Measurements from ENCODE around the gene PRR35.

Gene PRR35

DNA sequence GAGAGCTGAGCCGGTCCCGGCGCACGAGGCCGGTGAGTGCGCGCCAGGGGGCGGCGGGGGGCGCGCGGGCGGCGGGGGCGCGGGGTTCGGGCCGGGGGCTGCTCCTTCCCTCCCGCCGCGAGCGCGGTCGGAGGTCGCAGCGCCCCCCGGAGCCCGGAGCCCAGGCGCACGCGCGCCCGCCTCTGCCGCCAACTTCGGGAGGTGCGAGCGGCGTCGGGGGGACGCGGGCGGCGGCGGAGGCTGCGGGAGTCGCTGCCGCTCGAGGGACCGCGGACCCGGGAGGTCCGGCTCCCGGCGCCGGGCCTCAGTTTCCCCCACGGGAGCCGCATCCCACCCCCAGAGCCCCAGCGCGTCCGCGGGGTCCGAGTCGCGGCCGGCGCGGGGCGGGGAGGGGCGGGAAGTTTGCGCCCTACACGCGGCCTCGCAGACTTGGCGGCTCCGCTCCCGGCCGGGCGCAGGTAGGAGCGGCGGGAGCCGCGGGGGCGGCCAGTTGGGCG, at the start of gene PRR35:
Gene PRR35, plus strand, starts transcription at position 191 of the 497 bp plus-strand sequence. CDS start 2,901 bp downstream, outside the sequence.
- no peak for DNase-seq

DNA sequence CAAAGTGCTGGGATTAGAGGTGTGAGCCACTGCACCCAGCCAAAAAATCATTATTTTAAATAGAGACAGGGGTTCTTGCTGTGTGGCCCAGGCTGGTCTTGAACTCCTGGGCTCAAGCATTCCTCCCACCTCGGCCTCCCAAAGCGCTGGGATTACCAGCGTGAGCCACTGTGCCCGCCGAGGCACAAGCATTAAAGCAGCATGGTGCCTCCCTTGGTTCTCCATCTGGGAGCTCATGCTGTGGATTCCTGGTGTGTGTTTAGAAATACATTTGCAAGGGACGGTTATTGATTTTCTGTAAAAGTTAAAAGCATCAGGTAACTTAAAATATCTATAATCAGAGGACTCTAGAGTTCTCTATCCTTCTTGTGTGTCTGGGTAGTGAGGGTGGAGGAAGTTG, 47.4 kb upstream of the PRR35 start:
- DNase-seq = no peak

DNA sequence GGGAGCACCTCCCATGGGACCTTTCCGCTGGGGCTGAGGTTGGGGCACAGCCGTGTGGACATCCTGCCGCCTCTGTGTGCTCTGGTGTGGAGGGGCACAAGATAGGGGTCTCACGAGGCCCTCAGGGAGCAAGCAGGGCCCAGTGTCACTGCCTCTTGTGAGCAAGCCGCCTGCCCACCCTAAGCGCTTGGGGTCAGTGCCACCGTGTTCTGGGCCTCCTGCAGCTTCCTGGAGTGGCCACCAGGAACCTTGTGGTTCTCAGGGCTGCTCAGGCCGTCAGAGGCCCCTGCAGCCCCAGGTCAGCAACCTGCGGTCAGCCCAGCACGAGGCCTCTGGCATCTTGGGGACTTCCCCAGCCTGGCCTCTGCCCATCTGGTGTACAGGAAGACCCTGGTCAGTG, 46.2 kb upstream of the PRR35 start:
- DNase-seq = no peak

DNA sequence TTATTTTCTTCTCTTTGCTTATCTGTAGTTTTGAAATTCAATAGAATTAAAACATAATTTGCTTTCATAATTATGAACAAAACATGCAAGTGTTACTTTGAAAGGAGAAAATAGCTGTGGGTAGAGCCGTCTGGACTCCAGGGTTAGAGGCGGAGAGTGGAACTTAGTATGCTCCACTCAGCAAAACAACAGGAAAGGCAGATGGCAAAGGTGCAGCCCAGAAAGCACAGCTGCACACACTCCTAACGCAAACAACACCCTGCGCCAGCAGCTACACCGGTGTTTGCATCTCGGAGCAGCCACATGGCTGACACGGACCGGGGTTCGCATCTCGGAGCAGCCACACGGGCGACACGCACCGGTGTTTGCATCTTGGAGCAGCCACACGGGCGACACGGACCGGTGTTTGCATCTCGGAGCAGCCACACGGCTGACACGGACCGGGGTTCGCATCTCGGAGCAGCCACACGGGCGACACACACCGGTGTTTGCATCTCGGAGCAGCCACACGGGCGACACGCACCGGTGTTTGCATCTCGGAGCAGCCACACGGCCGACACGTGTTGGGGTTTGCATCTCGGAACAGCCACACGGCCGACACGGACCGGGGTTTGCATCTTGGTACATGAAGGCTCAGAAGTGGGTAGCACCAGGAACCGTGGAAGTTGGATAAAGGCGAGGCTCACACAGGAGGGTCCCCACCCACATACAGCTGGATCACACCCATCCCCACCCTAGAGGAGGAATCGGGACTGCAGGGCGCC, 44.8 kb upstream of the PRR35 start:
- DNase-seq = no peak

DNA sequence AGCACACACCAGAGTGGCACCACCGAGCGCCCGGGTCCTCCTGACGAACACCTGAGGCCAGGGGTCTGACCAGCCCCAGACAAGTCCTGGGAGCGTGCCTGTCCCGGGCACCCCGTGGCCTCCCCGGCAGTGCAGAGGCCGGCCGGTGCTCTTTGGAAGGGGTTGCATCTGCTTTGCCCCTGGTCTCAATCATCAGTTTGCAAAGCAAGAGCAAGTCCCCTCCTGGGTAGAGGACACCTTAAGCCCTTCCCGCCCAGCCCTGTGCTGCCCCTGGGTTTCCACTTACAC, 44.3 kb upstream of the PRR35 start:
- DNase-seq = no peak

DNA sequence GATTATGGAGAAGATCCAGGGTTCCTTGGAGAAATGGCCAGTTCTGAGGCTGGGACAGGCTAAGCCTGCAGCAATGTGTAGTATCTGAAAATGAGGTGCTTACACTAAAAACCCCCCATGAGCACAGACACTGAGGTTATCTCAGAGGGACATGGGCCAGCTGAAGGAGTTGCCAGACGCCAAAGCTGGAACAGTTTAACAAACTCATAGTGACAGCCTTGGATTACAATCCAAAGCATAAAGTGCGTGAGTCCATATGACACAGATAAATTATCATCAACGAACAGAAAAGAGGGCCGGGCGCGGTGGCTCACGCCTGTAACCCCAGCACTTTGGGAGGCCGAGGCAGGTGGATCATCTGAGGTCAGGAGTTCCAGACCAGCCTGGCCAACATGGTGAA, 43.9 kb upstream of the PRR35 start:
- DNase-seq = no peak

DNA sequence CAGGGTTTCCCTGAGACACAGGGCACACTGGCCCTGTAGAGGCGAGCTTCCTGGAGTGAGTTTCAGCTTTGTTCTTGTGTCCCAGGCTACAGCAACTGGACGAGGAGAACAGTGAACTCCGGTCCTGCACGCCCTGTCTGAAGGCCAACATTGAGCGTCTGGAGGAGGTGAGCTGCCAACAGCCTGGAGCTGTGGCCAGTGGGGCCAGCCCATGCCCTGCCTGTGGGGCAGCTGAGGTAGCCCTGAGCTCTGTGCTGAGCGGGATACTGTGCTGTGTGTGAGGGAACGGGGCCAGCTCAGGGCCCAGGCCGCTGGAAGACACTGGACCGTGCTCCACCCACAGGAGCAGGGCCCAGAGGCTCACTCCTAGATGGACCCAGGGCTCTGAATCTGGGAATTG, 41.3 kb upstream of the PRR35 start:
- DNase-seq = no peak

DNA sequence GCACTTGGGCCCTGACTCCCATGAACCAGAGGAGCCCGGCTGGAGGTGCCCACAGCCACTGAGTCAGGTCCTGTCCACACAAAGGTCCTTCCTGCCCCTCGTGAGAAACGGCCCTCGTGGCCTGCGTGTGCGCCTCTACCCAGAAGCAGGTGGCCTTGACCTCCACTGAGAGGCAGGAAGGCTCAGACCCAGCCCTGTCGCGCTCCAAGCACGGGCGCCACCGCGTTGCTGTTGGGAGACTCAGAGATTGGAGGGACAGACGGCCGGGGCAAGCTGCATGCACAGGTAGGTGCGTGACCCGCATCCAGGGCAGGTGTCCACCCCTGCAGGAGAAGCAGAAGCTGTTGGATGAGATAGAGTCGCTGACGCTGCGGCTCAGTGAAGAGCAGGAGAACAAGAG, 40.8 kb upstream of the PRR35 start:
- no peak for DNase-seq

DNA sequence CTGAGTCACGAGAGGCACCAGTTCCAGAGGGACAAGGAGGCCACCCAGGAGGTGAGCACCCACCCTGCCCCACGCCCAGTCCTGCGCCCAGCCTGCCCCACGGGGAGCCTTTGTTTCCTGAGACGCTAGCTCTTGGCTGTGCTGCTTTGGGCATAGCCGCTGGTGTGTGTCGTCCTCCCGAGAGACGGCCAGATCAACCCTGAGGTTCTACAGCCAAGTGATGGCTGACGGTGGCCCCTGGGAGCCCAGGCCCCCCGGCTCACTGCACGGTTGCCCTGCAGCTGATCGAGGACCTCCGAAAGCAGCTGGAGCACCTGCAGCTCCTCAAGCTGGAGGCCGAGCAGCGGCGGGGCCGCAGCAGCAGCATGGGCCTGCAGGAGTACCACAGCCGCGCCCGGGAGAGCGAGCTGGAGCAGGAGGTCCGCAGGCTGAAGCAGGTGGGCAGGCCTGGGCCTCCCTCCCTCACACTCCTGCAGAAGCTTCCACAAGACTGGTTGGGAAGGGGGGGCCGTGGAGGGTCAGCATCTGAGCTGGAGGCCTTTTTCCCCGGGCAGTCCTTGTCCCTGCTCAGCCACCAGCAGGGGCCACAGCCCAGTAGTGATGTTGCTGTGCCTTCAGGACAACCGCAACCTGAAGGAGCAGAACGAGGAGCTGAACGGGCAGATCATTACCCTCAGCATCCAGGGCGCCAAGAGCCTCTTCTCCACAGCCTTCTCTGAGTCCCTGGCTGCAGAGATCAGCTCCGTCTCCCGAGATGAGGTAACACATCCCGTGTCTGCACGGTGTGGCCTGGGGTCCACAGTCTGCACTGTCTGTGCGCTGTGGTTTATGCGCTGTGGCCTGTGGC, 40.1 kb upstream of the PRR35 start:
- DNase-seq = no peak

DNA sequence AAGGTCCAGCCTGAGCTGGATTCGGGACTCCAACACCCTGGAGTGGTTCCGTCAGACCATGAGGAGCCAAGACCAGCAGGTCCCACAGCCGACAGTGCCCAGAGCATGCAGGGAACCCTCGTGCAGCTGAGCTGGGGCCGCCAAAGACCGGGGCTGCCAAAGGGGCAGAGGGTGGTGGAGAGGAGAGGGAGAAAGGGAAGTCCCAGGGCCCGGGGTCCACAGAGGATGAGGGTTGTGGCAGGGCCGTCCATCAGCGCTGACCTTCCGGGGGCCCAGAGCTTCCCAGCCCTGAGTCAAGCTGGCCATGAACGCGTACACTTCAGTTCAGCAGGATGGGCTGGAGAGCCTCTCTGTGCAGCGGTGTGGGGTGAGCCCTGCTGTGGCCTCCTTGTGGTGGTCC, 39.3 kb upstream of the PRR35 start:
- DNase-seq = no peak

DNA sequence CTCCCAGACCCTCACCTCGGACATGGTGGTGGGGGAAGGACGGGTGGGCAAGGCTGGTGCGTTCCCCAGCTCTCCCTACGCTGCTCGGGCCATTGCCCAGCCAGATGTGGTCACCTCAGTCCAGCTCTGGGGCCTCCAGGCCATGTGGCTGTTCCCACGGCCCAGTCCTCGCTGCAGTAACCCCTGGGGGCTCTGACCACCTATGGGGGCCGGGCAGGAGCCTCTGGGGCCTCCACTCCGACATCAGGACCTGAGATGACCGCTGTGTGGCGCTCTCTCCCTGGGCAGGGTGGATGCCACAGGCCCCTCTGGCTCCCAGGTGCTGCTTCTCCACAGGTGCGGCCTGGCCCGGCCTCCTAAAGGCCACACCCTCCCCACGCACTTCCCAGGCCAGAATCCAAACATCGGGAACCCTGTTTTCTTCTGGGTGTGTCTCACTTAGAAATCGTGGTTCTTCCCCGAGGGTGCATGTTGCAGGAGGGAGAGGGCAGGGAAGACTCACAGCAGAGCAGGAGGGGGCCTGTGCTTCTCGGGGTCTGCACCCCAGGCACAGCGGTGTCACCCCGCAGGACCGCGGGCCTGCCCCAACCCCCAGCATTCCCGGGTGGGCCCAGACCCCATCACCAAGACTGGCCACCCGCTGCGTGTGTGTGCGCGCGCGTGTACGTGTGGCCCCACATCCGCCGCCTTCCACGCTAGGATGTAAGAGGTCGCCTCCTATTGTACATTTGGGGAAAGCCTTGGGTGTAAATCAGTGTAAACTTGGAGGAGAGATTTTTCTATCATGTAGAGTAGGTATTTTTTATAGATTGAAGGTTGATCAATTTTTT, 38.6 kb upstream of the PRR35 start:
- DNase-seq = no peak

DNA sequence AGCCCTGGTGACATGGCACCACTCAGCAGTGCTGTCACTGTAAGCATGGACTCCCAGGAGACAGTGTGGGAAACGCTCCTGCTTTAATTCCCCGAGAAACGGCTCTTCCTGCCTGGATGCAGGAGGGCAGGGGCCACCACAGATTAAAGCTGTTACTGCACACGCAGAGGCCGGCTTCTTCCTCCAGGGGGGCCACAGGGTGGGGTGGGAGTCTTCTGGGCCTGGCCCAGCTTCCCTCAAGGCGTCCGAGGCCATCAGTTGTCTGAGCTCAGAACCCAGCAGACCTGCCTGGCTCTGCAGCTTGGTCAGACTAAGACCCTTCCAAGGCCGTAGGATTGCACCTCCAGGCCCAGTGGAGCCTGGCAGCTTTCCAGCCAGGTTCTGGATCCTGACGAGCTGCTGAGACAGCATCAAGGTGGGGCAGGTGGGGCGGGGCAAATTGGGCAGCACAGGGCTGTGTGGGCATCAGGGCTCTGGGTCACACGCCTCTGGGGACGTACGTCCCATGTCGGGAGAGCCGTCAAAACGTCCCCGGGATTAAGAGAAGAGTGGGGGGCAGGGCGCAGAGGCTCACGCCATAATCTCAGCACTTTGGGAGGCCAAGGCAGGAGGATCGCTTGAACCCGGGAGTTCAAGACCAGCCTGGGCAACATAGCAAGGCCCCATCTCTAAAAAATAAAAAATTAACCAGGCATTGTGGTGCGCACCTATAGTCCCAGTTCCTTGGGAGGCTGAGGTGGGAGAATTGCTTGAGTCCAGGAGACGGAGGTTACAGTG, 37.7 kb upstream of the PRR35 start:
- no peak for DNase-seq

DNA sequence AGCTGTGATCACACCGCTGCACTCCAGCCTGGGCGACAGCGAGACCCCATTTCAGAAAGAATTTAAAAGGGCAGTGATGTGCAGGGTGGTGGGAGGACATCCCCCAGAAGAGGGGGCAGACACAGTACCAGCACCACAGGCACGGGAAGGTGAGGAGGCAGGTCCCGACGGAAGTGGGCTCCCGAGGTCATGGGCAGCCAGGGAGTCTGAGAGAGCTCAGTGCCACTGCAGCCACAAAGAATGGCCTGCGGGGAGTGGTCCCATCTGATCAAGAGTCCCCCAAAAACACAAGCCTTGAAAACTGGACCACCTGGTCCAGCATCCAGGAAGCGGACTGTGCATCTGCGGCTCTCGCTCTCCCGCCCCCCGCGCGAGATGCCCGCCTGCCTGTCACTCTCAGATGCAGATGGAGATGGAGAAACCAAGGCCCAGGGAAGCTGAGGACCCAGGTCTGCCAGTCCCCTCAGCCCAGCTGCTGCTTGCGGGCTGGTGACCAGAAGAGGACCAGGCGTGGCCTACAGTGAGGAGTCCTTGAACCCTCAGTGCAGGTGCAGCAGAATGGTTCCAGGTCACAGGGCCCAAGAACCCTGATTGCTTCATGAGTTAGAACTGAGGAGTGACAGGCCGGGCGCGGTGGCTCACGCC, 37.0 kb upstream of the PRR35 start:
- DNase-seq = no peak

DNA sequence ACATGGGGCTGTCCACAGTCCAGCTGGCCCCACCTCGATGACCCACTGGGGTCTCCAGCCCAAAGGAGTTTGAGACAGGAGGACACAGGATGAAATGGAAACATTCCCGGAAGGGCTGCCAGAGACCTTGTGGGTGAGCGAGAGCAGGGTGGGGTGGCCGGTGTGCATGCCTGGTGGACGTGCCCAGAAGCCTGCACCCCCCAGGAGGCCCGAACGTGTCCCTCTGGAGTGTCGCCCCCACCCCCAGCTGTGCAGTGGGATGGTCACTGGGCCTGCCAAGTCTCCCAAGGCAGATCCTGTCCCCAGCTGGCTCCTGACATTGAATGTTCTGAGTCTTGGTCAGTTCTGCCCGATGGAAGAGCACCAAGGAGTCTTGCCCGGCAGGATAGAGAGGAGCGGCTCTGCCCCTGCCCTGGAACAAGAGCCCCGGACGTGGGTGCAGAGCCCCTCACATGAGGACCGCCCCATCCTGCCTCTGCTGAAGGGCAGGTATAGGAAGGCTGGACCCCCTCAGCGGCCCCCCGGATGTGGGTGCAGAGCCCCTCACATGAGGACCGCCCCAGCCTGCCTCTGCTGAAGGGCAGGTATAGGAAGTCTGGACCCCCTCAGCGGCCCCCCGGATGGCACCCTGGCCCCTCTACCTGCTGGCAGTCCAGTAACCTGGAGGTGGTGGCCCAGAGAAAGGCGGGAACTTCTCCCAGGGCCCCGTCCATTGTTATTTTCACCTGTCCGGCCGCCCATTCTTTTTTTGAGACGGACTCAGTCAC, 35.7 kb upstream of the PRR35 start:
- DNase-seq = no peak

DNA sequence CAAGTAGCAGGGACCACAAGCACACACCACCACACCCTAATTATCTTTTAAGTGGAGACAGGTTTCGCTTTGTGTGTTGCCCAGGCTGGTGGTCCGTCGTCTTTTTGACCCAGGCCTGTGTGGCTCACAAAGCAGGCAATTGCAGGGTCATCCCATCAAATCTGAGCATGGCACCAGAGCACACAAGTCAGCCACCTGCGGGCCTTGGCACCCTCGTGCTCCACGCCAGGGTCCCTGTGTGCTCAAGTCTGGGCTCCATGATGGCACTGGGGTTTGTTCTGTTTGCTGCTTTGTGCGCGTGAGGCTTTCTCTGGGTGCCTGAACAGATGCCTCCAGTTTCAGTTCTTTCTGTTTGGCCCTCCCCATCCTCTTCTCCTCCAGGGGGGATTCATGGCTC, 35.1 kb upstream of the PRR35 start:
- DNase-seq = no peak

DNA sequence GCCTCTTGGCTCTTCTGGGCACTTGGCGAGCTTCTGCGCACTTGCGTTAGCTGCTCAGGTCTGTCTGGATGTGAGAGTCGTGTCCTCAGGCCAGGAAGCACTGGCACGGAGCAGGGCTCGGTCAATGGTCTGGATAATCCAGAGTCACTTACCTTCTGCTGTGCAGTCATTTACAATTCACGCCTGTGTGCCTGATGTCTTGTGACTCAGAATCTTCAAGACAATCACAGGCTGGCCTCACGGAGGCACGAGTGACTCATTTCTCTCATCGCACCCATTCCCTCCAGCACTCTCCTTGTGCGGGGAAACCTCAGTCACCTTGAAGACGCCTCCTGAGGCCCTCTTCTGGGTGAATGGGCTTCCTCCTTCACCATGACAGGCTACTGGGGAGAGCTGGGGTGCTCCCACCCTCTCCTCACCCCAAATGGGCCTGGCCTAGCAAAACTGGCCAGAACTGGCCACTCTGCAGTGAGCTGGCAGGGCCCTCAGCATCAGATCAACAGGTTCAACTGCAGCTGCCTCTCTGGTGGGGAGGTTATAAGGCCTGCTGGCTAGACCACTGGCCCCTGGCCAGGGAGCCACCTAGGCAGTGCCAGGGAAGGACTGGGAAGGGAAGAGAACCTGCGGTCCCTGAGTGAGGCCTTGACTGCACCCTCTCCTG, 34.5 kb upstream of the PRR35 start:
- peak; percentile 13 for DNase-seq

DNA sequence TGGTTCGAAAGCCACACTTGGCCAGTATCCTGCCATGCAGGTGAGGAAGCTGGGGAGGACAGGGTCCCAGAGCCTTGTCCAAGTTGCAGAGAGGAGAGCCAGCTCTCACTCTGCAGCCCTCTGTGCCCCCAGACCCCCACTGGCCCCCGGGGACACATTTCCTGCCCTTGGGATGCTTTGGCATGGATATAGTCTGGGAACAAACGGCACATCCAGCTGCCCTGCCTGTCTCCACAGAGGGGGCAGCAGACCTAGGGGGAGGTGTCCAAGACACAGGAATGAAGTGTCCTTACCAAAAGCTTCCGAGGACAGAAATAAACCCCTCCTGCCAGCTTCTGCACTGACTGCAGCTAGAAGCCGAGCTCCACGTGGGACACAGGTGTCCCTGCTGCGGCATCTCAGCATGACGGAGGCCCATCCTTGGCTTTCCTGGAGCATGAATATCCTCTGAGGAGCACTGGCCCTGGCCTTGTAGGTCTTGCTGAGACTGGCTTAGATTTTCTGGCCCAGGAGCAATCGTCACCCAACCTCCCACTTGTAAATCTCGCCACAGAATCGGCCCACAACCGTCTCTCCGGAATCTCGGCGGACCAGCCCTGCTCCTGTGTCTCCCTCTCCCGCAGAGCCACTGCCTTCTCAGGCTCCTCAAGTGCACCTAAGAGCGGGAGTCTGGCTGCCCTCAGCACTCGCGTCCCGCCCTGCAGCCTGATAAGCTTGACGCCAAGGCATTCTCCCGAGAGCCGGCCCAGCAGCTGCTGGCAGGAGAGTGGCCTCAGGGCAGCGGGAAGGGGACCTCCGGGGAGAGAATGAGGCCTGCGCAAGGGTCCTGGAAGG, 33.8 kb upstream of the PRR35 start:
- DNase-seq = no peak

DNA sequence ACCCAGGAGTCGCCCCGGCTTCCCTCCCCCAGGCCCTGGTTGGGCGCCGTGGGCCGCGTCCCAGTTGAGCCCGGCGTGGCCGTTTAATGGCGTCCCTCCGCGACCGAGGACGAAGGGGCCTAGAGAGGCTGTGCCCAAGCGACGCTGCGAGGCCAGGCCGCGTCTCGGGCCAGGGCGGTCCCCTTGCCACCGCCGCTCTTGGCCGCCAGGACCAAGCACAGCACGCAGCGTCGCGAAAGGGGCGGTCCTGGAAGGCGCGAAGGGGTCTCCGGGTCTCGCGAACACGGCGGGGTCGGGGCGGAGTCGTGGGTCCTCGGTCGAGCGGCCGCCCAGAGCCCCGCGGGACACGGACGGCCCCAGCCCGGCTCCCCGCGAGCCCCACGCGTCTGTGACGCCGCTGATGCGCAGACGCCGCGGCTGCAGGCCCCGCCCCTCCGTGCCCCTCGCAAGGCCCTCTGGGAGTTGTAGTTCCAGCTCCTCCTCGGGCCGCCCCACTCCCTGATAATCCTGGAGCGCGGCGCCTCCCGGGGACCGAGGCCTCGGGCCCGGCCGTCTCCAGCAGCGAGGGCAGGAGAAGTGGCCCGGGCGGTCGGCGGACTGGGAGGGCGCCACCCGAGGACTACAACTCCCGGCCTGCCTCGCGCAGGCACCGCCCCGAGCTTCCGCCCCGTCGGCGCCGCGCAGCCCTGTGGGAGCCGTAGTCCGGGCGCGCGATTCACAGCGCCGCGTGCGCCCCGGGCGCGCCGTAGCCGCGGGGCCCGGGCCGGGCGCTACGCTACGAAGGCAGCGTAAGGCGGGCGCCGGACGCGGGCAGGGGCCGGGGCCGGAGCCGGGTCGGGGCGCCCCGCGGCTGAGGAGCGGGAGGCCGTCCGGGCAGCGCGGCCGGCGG, 32.9 kb upstream of the PRR35 start, which contains the start of gene CAPN15:
Gene CAPN15, plus strand, starts transcription at position 698 of the 889 bp plus-strand sequence. CDS start 19,127 bp downstream, outside the sequence.
- DNase-seq = peak; percentile 44
